ENCODE data around the gene BRCC3.

- no peak for TF ChIP-seq CTCF (IDR thresholded peaks at IDR 0.05)
- no peak for TF ChIP-seq POLR2A (IDR thresholded peaks at IDR 0.05)
- TF ChIP-seq POLR2AphosphoS5 (IDR thresholded peaks at IDR 0.05) = no peak
These were observed 35.6 kb upstream of the BRCC3 start for GRCh38 chrX:155035688-155036087.
